H1 (cell line): ENCODE results near the gene CCPG1. TPM values are rescaled to one million over a fixed set of nuclear protein-coding genes. Genes with fewer than 3 reads are reported as not detected.
A peak's percentile ranks its signal among the peaks of the same experiment; 100 is the strongest.
"Not testable (repeated sequence)": the region's sequence is repeated elsewhere in the genome, so short reads cannot be mapped to it uniquely, and the experiment has no call there.

Source experiments
- CTCF ChIA-PET: fragments of 300-600 bp; sonication (Branson Sonifier 250); formaldehyde crosslinking; loops from one replicate; lab custom pipeline; 2021; ENCODE audit not compliant: partially characterized antibody; lab: Charles Lee
- POLR2A ChIA-PET: fragments of 300-600 bp; sonication (Branson Sonifier 250); formaldehyde crosslinking; loops from one replicate; lab custom pipeline; 2021; ENCODE audit warnings: inconsistent platforms; ENCODE audit not compliant: partially characterized antibody; lab: Charles Lee
- DNase-seq, 2 experiments: peaks; one replicate each; pipeline versions ENCODE4 v3.0.0 to v3.0.0-alpha.2; 2010 to 2022; ENCODE audit warnings: low spot score in 2 of 2, low read depth in 1 of 2, mixed read lengths in 1 of 2
- FAIRE-seq: peaks from 2 replicates; lab custom pipeline; 2011; peaks lifted over from hg19 to GRCh38; lab: Jason Lieb, UNC
- H2AFZ ChIP-seq: 2 replicates; pipeline ENCODE4 v1.8.1; 2012; ENCODE audit warnings: low read length, inconsistent platforms
- H2AK5ac ChIP-seq: 2 replicates; pipeline ENCODE4 v1.6.1; 2013; ENCODE audit warnings: low read depth, low read length
- H2BK120ac ChIP-seq: replicated peaks from 2 replicates; pipeline ENCODE3; 2013; ENCODE audit warnings: low read depth, low read length, inconsistent platforms
- H2BK12ac ChIP-seq: 2 replicates; pipeline ENCODE4 v1.6.1; 2013; ENCODE audit warnings: low read depth, low read length
- H2BK15ac ChIP-seq: 2 replicates; pipeline ENCODE4 v1.6.1; 2013; ENCODE audit warnings: low read length
- H2BK20ac ChIP-seq: 2 replicates; pipeline ENCODE4 v1.6.1; 2013; ENCODE audit warnings: low read length
- H2BK5ac ChIP-seq: 2 replicates; pipeline ENCODE4 v1.6.1; 2013; ENCODE audit warnings: low read depth, low read length
- H3K14ac ChIP-seq: 2 replicates; pipeline ENCODE4 v1.6.1; 2013; ENCODE audit warnings: inconsistent platforms; ENCODE audit not compliant: insufficient read length
- H3K18ac ChIP-seq: 2 replicates; pipeline ENCODE4 v1.6.1; 2013; ENCODE audit warnings: low read length; ENCODE audit errors: extremely low read depth
- H3K23ac ChIP-seq: 2 replicates; pipeline ENCODE4 v1.6.1; 2013; ENCODE audit warnings: inconsistent platforms; ENCODE audit not compliant: insufficient read length
- H3K23me2 ChIP-seq: 2 replicates; pipeline ENCODE4 v1.6.1; 2013; ENCODE audit warnings: low read depth, low read length
- H3K27ac ChIP-seq: 2 replicates; pipeline ENCODE4 v1.6.1; 2011; ENCODE audit warnings: low read depth, low read length, inconsistent platforms
- H3K27me3 ChIP-seq, 4 experiments: replicated peaks in 1 of 4; 1 replicate in 1 of 4; 2 replicates in 3 of 4; pipeline versions ENCODE4 v1.6.1 to v1.8.1; 2011 to 2013; ENCODE audit warnings: low read length in 3 of 4, mild to moderate bottlenecking in 3 of 4, inconsistent platforms in 2 of 4, mixed read lengths in 2 of 4, moderate library complexity in 1 of 4; ENCODE audit not compliant: control insufficient read depth in 3 of 4, insufficient read depth in 3 of 4; ENCODE audit errors: extremely low read depth in 1 of 4
- H3K36me3 ChIP-seq, 4 experiments: 2 replicates each; pipeline versions ENCODE4 v1.6.1 to v1.8.1; 2011 to 2013; ENCODE audit warnings: mild to moderate bottlenecking in 4 of 4, low read length in 3 of 4, moderate library complexity in 2 of 4, control low read depth in 1 of 4, inconsistent platforms in 1 of 4; ENCODE audit not compliant: insufficient read depth in 4 of 4, control insufficient read depth in 2 of 4
- H3K4ac ChIP-seq: replicated peaks from 2 replicates; pipeline ENCODE3; 2013; ENCODE audit warnings: low read length, low read depth, mixed read lengths, inconsistent platforms; ENCODE audit not compliant: insufficient read length
- H3K4me1 ChIP-seq, 4 experiments: replicated peaks in 1 of 4; 1 replicate in 1 of 4; 2 replicates in 3 of 4; pipeline versions ENCODE4 v1.6.1 to v1.8.1; 2011 to 2013; ENCODE audit warnings: low read length in 3 of 4, inconsistent platforms in 2 of 4, mixed read lengths in 1 of 4; ENCODE audit not compliant: insufficient read depth in 4 of 4, control insufficient read depth in 3 of 4
- H3K4me2 ChIP-seq, 2 experiments: 2 replicates each; pipeline versions ENCODE4 v1.6.1 to v1.8.1; 2011 to 2013; ENCODE audit warnings: low read depth in 2 of 2, low read length in 2 of 2, control low read depth in 1 of 2, inconsistent platforms in 1 of 2, mild to moderate bottlenecking in 1 of 2; ENCODE audit not compliant: insufficient read depth in 1 of 2
- H3K4me3 ChIP-seq, 4 experiments: fragments of 200-600, 300-600 bp in 1 of 4; sonication (generic), shearing (Covaris generic), sonication (Bioruptor Twin) in 1 of 4; 2 replicates each; pipeline versions ENCODE4 v1.5.1 to v1.8.1; 2011 to 2016; ENCODE audit warnings: low read length in 4 of 4, low read depth in 3 of 4, control low read depth in 2 of 4, inconsistent platforms in 2 of 4, mild to moderate bottlenecking in 2 of 4, mixed read lengths in 1 of 4, moderate library complexity in 1 of 4; ENCODE audit not compliant: insufficient read depth in 2 of 4; ENCODE audit errors: extremely low read depth in 1 of 4
- H3K56ac ChIP-seq: replicated peaks from 2 replicates; pipeline ENCODE3; 2013; ENCODE audit warnings: low read depth, mild to moderate bottlenecking, mixed read lengths, low read length, inconsistent platforms; ENCODE audit not compliant: insufficient read length
- H3K79me1 ChIP-seq: 2 replicates; pipeline ENCODE4 v1.6.1; 2013; ENCODE audit warnings: low read depth, low read length, control low read depth
- H3K79me2 ChIP-seq, 2 experiments: 2 replicates each; pipeline versions ENCODE4 v1.6.1 to v1.8.1; 2012 to 2013; ENCODE audit warnings: low read length in 2 of 2, mild to moderate bottlenecking in 2 of 2, inconsistent platforms in 1 of 2; ENCODE audit not compliant: insufficient read depth in 2 of 2, control insufficient read depth in 1 of 2
- H3K9ac ChIP-seq, 4 experiments: replicated peaks in 1 of 4; 1 replicate in 1 of 4; 2 replicates in 3 of 4; pipeline versions ENCODE4 v1.6.1 to v1.8.1; 2011 to 2013; ENCODE audit warnings: low read depth in 3 of 4, low read length in 3 of 4, control low read depth in 2 of 4, mild to moderate bottlenecking in 2 of 4, moderate library complexity in 2 of 4, inconsistent platforms in 1 of 4; ENCODE audit errors: extremely low read depth in 1 of 4
- H3K9me3 ChIP-seq, 2 experiments: 2 replicates each; pipeline versions ENCODE4 v1.6.1 to v1.8.1; 2012 to 2013; ENCODE audit warnings: mild to moderate bottlenecking in 2 of 2, moderate library complexity in 2 of 2, control low read depth in 1 of 2, inconsistent platforms in 1 of 2, low read depth in 1 of 2, low read length in 1 of 2, mixed read lengths in 1 of 2; ENCODE audit not compliant: insufficient read depth in 2 of 2
- H4K20me1 ChIP-seq, 2 experiments: replicated peaks in 1 of 2; 2 replicates each; pipeline versions ENCODE3 to v1.8.1; 2011 to 2013; ENCODE audit warnings: inconsistent platforms in 2 of 2, low read length in 2 of 2, mild to moderate bottlenecking in 1 of 2; ENCODE audit not compliant: insufficient read depth in 2 of 2, control insufficient read depth in 1 of 2
- H4K5ac ChIP-seq: 2 replicates; pipeline ENCODE4 v1.6.1; 2013; ENCODE audit warnings: low read length, low read depth, mixed read lengths, inconsistent platforms; ENCODE audit not compliant: insufficient read length
- H4K8ac ChIP-seq: 2 replicates; pipeline ENCODE4 v1.8.0; 2013; ENCODE audit warnings: mild to moderate bottlenecking, moderate library complexity, low read length, inconsistent platforms; ENCODE audit not compliant: insufficient read depth; ENCODE audit errors: extremely low read depth
- H4K91ac ChIP-seq: replicated peaks from 2 replicates; pipeline ENCODE3; 2013; ENCODE audit warnings: low read length, mixed read lengths, inconsistent platforms; ENCODE audit not compliant: insufficient read length
- ASH2L ChIP-seq: fragments of 200-600, 300-600 bp; sonication (generic); IDR thresholded peaks from one replicate; pipeline ENCODE4 v1.7.1; 2017; ENCODE audit warnings: low read length
- WGBS, 2 experiments: shearing (Covaris generic) in 1 of 2; methylation state at CpG; one replicate each; pipeline versions ENCODE4 v1.1.6 to v1.1.7; 2013 to 2015; ENCODE audit warnings: low lambda C conversion rate in 2 of 2, mixed read lengths in 2 of 2, inconsistent platforms in 1 of 2, low coverage in 1 of 2, missing lambda C conversion rate in 1 of 2; ENCODE audit not compliant: insufficient replicate concordance in 2 of 2, insufficient coverage in 1 of 2, insufficient read length in 1 of 2; ENCODE audit errors: extremely low coverage in 1 of 2, missing lambda C conversion rate in 1 of 2; 5-methylcytosine and 5-hydroxymethylcytosine counted together
- polyA plus RNA-seq, 7 experiments: library from polyadenylated mRNA; depleted of rRNA in 3 of 7; stranded (reverse) in 5 of 7; unstranded in 2 of 7; fragments of >200 nt in 5 of 7; fragments of 200-250 nt in 2 of 7; gene quantifications; 1 replicate in 5 of 7; 2 replicates in 1 of 7; 4 replicates in 1 of 7; pipeline versions ENCODE4 v1.2.1 to v1.2.3, GENCODE V29; 2011 to 2013; ENCODE audit warnings: missing spikeins in 2 of 7, mixed read lengths in 2 of 7
- total RNA-seq: library from RNA; stranded (reverse); fragmentation: NEBNext Ultra II Directional; extraction: Animal tissue kit (Norgen Biotek cat#: 25700); gene quantifications from 2 replicates; pipeline ENCODE4 v1.2.1, GENCODE V29; 2021

The CCPG1 gene
- total and polyA plus RNA-seq, 2 of the 8 experiments (the other 6 are each of a cell fraction or from before 2014, with no cell fraction given): 2.3 to 13.2 TPM

GRCh38 chr15:55417678-55418077, 9.5 kb upstream of the CCPG1 start:
- not testable (repeated sequence) for H3K18ac ChIP-seq, H2BK12ac ChIP-seq, H3K79me1 ChIP-seq, H3K79me2 ChIP-seq, H4K91ac ChIP-seq, H3K56ac ChIP-seq, H3K27me3 ChIP-seq, H4K5ac ChIP-seq, FAIRE-seq, H2BK15ac ChIP-seq, H3K36me3 ChIP-seq, H2BK20ac ChIP-seq, H3K9me3 ChIP-seq, H3K4me2 ChIP-seq, H3K9ac ChIP-seq, H4K8ac ChIP-seq, H4K20me1 ChIP-seq, H3K23ac ChIP-seq, H2AFZ ChIP-seq, H3K4me3 ChIP-seq, H2BK5ac ChIP-seq, H3K4ac ChIP-seq, H2AK5ac ChIP-seq, H3K4me1 ChIP-seq, H2BK120ac ChIP-seq, H3K27ac ChIP-seq, H3K14ac ChIP-seq, H3K23me2 ChIP-seq
- peak; percentile 40 for TF ChIP-seq ASH2L
- POLR2A ChIA-PET: interaction anchor here (1.2 kb wide), 1 partner anchor 220 kb away, joined by 4 read pairs; the partner anchor contains the start of gene RSL24D1
- DNase-seq: peak in 1 of 2 experiments; percentile 46
- CTCF ChIA-PET: interaction anchor here (1.2 to 1.3 kb wide), 2 partner anchors 9 to 22 kb away, joined by 4 to 8 read pairs; partner anchors contain the start of genes CCPG1 and PIERCE2
- 62% methylated on average over 8 of the region's 8 CpGs; no CpG with 5 or more reads in 1 of the 2 experiments for WGBS, 2 experiments
